H1 (cell line): ENCODE measurements around the gene OR2V2. TPM values are rescaled to one million over a fixed set of nuclear protein-coding genes. Genes with fewer than 3 reads are reported as not detected.

Experiments
- CTCF ChIA-PET: fragments of 300-600 bp; sonication (Branson Sonifier 250); formaldehyde crosslinking; loops from one replicate; lab custom pipeline; 2021; ENCODE audit not compliant: partially characterized antibody; lab: Charles Lee
- POLR2A ChIA-PET: fragments of 300-600 bp; sonication (Branson Sonifier 250); formaldehyde crosslinking; loops from one replicate; lab custom pipeline; 2021; ENCODE audit warnings: inconsistent platforms; ENCODE audit not compliant: partially characterized antibody; lab: Charles Lee
- DNase-seq, 2 experiments: peaks; one replicate each; pipeline versions ENCODE4 v3.0.0 to v3.0.0-alpha.2; 2010 to 2022; ENCODE audit warnings: low spot score in 2 of 2, low read depth in 1 of 2, mixed read lengths in 1 of 2
- FAIRE-seq: peaks from 2 replicates; lab custom pipeline; 2011; peaks lifted over from hg19 to GRCh38; lab: Jason Lieb, UNC
- H2AFZ ChIP-seq: 2 replicates; pipeline ENCODE4 v1.8.1; 2012; ENCODE audit warnings: low read length, inconsistent platforms
- H2AK5ac ChIP-seq: 2 replicates; pipeline ENCODE4 v1.6.1; 2013; ENCODE audit warnings: low read depth, low read length
- H2BK120ac ChIP-seq: replicated peaks from 2 replicates; pipeline ENCODE3; 2013; ENCODE audit warnings: low read depth, low read length, inconsistent platforms
- H2BK12ac ChIP-seq: 2 replicates; pipeline ENCODE4 v1.6.1; 2013; ENCODE audit warnings: low read depth, low read length
- H2BK15ac ChIP-seq: 2 replicates; pipeline ENCODE4 v1.6.1; 2013; ENCODE audit warnings: low read length
- H2BK20ac ChIP-seq: 2 replicates; pipeline ENCODE4 v1.6.1; 2013; ENCODE audit warnings: low read length
- H2BK5ac ChIP-seq: 2 replicates; pipeline ENCODE4 v1.6.1; 2013; ENCODE audit warnings: low read depth, low read length
- H3K14ac ChIP-seq: 2 replicates; pipeline ENCODE4 v1.6.1; 2013; ENCODE audit warnings: inconsistent platforms; ENCODE audit not compliant: insufficient read length
- H3K18ac ChIP-seq: 2 replicates; pipeline ENCODE4 v1.6.1; 2013; ENCODE audit warnings: low read length; ENCODE audit errors: extremely low read depth
- H3K23ac ChIP-seq: 2 replicates; pipeline ENCODE4 v1.6.1; 2013; ENCODE audit warnings: inconsistent platforms; ENCODE audit not compliant: insufficient read length
- H3K23me2 ChIP-seq: 2 replicates; pipeline ENCODE4 v1.6.1; 2013; ENCODE audit warnings: low read depth, low read length
- H3K27ac ChIP-seq: 2 replicates; pipeline ENCODE4 v1.6.1; 2011; ENCODE audit warnings: low read depth, low read length, inconsistent platforms
- H3K27me3 ChIP-seq, 4 experiments: replicated peaks in 1 of 4; 1 replicate in 1 of 4; 2 replicates in 3 of 4; pipeline versions ENCODE4 v1.6.1 to v1.8.1; 2011 to 2013; ENCODE audit warnings: low read length in 3 of 4, mild to moderate bottlenecking in 3 of 4, inconsistent platforms in 2 of 4, mixed read lengths in 2 of 4, moderate library complexity in 1 of 4; ENCODE audit not compliant: control insufficient read depth in 3 of 4, insufficient read depth in 3 of 4; ENCODE audit errors: extremely low read depth in 1 of 4
- H3K36me3 ChIP-seq, 4 experiments: 2 replicates each; pipeline versions ENCODE4 v1.6.1 to v1.8.1; 2011 to 2013; ENCODE audit warnings: mild to moderate bottlenecking in 4 of 4, low read length in 3 of 4, moderate library complexity in 2 of 4, control low read depth in 1 of 4, inconsistent platforms in 1 of 4; ENCODE audit not compliant: insufficient read depth in 4 of 4, control insufficient read depth in 2 of 4
- H3K4ac ChIP-seq: replicated peaks from 2 replicates; pipeline ENCODE3; 2013; ENCODE audit warnings: low read length, low read depth, mixed read lengths, inconsistent platforms; ENCODE audit not compliant: insufficient read length
- H3K4me1 ChIP-seq, 4 experiments: replicated peaks in 1 of 4; 1 replicate in 1 of 4; 2 replicates in 3 of 4; pipeline versions ENCODE4 v1.6.1 to v1.8.1; 2011 to 2013; ENCODE audit warnings: low read length in 3 of 4, inconsistent platforms in 2 of 4, mixed read lengths in 1 of 4; ENCODE audit not compliant: insufficient read depth in 4 of 4, control insufficient read depth in 3 of 4
- H3K4me2 ChIP-seq, 2 experiments: 2 replicates each; pipeline versions ENCODE4 v1.6.1 to v1.8.1; 2011 to 2013; ENCODE audit warnings: low read depth in 2 of 2, low read length in 2 of 2, control low read depth in 1 of 2, inconsistent platforms in 1 of 2, mild to moderate bottlenecking in 1 of 2; ENCODE audit not compliant: insufficient read depth in 1 of 2
- H3K4me3 ChIP-seq, 4 experiments: fragments of 200-600, 300-600 bp in 1 of 4; sonication (generic), shearing (Covaris generic), sonication (Bioruptor Twin) in 1 of 4; 2 replicates each; pipeline versions ENCODE4 v1.5.1 to v1.8.1; 2011 to 2016; ENCODE audit warnings: low read length in 4 of 4, low read depth in 3 of 4, control low read depth in 2 of 4, inconsistent platforms in 2 of 4, mild to moderate bottlenecking in 2 of 4, mixed read lengths in 1 of 4, moderate library complexity in 1 of 4; ENCODE audit not compliant: insufficient read depth in 2 of 4; ENCODE audit errors: extremely low read depth in 1 of 4
- H3K56ac ChIP-seq: replicated peaks from 2 replicates; pipeline ENCODE3; 2013; ENCODE audit warnings: low read depth, mild to moderate bottlenecking, mixed read lengths, low read length, inconsistent platforms; ENCODE audit not compliant: insufficient read length
- H3K79me1 ChIP-seq: 2 replicates; pipeline ENCODE4 v1.6.1; 2013; ENCODE audit warnings: low read depth, low read length, control low read depth
- H3K79me2 ChIP-seq, 2 experiments: 2 replicates each; pipeline versions ENCODE4 v1.6.1 to v1.8.1; 2012 to 2013; ENCODE audit warnings: low read length in 2 of 2, mild to moderate bottlenecking in 2 of 2, inconsistent platforms in 1 of 2; ENCODE audit not compliant: insufficient read depth in 2 of 2, control insufficient read depth in 1 of 2
- H3K9ac ChIP-seq, 4 experiments: replicated peaks in 1 of 4; 1 replicate in 1 of 4; 2 replicates in 3 of 4; pipeline versions ENCODE4 v1.6.1 to v1.8.1; 2011 to 2013; ENCODE audit warnings: low read depth in 3 of 4, low read length in 3 of 4, control low read depth in 2 of 4, mild to moderate bottlenecking in 2 of 4, moderate library complexity in 2 of 4, inconsistent platforms in 1 of 4; ENCODE audit errors: extremely low read depth in 1 of 4
- H3K9me3 ChIP-seq, 2 experiments: 2 replicates each; pipeline versions ENCODE4 v1.6.1 to v1.8.1; 2012 to 2013; ENCODE audit warnings: mild to moderate bottlenecking in 2 of 2, moderate library complexity in 2 of 2, control low read depth in 1 of 2, inconsistent platforms in 1 of 2, low read depth in 1 of 2, low read length in 1 of 2, mixed read lengths in 1 of 2; ENCODE audit not compliant: insufficient read depth in 2 of 2
- H4K20me1 ChIP-seq, 2 experiments: replicated peaks in 1 of 2; 2 replicates each; pipeline versions ENCODE3 to v1.8.1; 2011 to 2013; ENCODE audit warnings: inconsistent platforms in 2 of 2, low read length in 2 of 2, mild to moderate bottlenecking in 1 of 2; ENCODE audit not compliant: insufficient read depth in 2 of 2, control insufficient read depth in 1 of 2
- H4K5ac ChIP-seq: 2 replicates; pipeline ENCODE4 v1.6.1; 2013; ENCODE audit warnings: low read length, low read depth, mixed read lengths, inconsistent platforms; ENCODE audit not compliant: insufficient read length
- H4K8ac ChIP-seq: 2 replicates; pipeline ENCODE4 v1.8.0; 2013; ENCODE audit warnings: mild to moderate bottlenecking, moderate library complexity, low read length, inconsistent platforms; ENCODE audit not compliant: insufficient read depth; ENCODE audit errors: extremely low read depth
- H4K91ac ChIP-seq: replicated peaks from 2 replicates; pipeline ENCODE3; 2013; ENCODE audit warnings: low read length, mixed read lengths, inconsistent platforms; ENCODE audit not compliant: insufficient read length
- CBX8 ChIP-seq: fragments of 300-800, 300-1000 bp; sonication (generic); IDR thresholded peaks from 2 replicates; pipeline ENCODE4 v1.7.1; 2016; ENCODE audit warnings: low read depth, low read length, borderline replicate concordance
- EGR1 ChIP-seq: IDR thresholded peaks from 2 replicates; pipeline ENCODE4 v1.6.1; 2011; ENCODE audit warnings: low read depth, low read length, borderline replicate concordance
- EP300 ChIP-seq, 2 experiments: IDR thresholded peaks; 1 replicate in 1 of 2; 2 replicates in 1 of 2; pipeline ENCODE4 v1.6.1; 2011 to 2012; ENCODE audit warnings: low read depth in 2 of 2, low read length in 2 of 2, mild to moderate bottlenecking in 2 of 2, borderline replicate concordance in 1 of 2, inconsistent platforms in 1 of 2, moderate library complexity in 1 of 2
- NRF1 ChIP-seq: IDR thresholded peaks from 2 replicates; pipeline ENCODE4 v1.6.1; 2011; ENCODE audit warnings: mild to moderate bottlenecking, low read depth, low read length, improper control_type of control experiment
- PHF8 ChIP-seq: fragments of 200-600 bp; sonication (generic); conservative IDR thresholded peaks from 2 replicates; pipeline ENCODE4 v1.7.1; 2012; ENCODE audit warnings: low read depth, mild to moderate bottlenecking, inconsistent platforms, low read length, moderate library complexity
- POLR2A ChIP-seq, 2 experiments: IDR thresholded peaks; 1 replicate in 1 of 2; 2 replicates in 1 of 2; pipeline ENCODE4 v1.6.1; 2011; ENCODE audit warnings: low read depth in 2 of 2, low read length in 2 of 2, mild to moderate bottlenecking in 2 of 2; ENCODE audit errors: control extremely low read depth in 1 of 2
- RAD21 ChIP-seq, 2 experiments: IDR thresholded peaks in 1 of 2; conservative IDR thresholded peaks in 1 of 2; 2 replicates each; pipeline ENCODE4 v1.6.1; 2011; ENCODE audit warnings: low read depth in 2 of 2, low read length in 2 of 2, improper control_type of control experiment in 1 of 2, inconsistent platforms in 1 of 2, mild to moderate bottlenecking in 1 of 2, moderate library complexity in 1 of 2
- RFX5 ChIP-seq: IDR thresholded peaks from 2 replicates; pipeline ENCODE4 v1.6.1; 2011; ENCODE audit warnings: low read depth, low read length, improper control_type of control experiment, borderline replicate concordance
- RNF2 ChIP-seq: fragments of 200-900, 300-1000 bp; sonication (generic); IDR thresholded peaks from 2 replicates; pipeline ENCODE4 v1.7.1; 2016; ENCODE audit warnings: borderline replicate concordance, low read depth, mild to moderate bottlenecking, antibody characterized with exemption, low read length; ENCODE audit not compliant: poor library complexity, severe bottlenecking; ENCODE audit errors: missing control alignments
- SIX5 ChIP-seq: IDR thresholded peaks from 2 replicates; pipeline ENCODE4 v1.6.1; 2011; ENCODE audit warnings: mild to moderate bottlenecking, low read depth, low read length
- SP4 ChIP-seq: IDR thresholded peaks from 2 replicates; pipeline ENCODE4 v1.6.1; 2012; ENCODE audit warnings: low read length, inconsistent platforms
- TAF7 ChIP-seq: optimal IDR thresholded peaks from 2 replicates; pipeline ENCODE3; 2011; ENCODE audit warnings: low read depth, mild to moderate bottlenecking, inconsistent platforms, low read length, moderate library complexity, borderline replicate concordance
- WGBS, 2 experiments: shearing (Covaris generic) in 1 of 2; methylation state at CpG; one replicate each; pipeline versions ENCODE4 v1.1.6 to v1.1.7; 2013 to 2015; ENCODE audit warnings: low lambda C conversion rate in 2 of 2, mixed read lengths in 2 of 2, inconsistent platforms in 1 of 2, low coverage in 1 of 2, missing lambda C conversion rate in 1 of 2; ENCODE audit not compliant: insufficient replicate concordance in 2 of 2, insufficient coverage in 1 of 2, insufficient read length in 1 of 2; ENCODE audit errors: extremely low coverage in 1 of 2, missing lambda C conversion rate in 1 of 2; 5-methylcytosine and 5-hydroxymethylcytosine counted together
- polyA plus RNA-seq, 7 experiments: library from polyadenylated mRNA; depleted of rRNA in 3 of 7; stranded (reverse) in 5 of 7; unstranded in 2 of 7; fragments of >200 nt in 5 of 7; fragments of 200-250 nt in 2 of 7; gene quantifications; 1 replicate in 5 of 7; 2 replicates in 1 of 7; 4 replicates in 1 of 7; pipeline versions ENCODE4 v1.2.1 to v1.2.3, GENCODE V29; 2011 to 2013; ENCODE audit warnings: missing spikeins in 2 of 7, mixed read lengths in 2 of 7
- total RNA-seq: library from RNA; stranded (reverse); fragmentation: NEBNext Ultra II Directional; extraction: Animal tissue kit (Norgen Biotek cat#: 25700); gene quantifications from 2 replicates; pipeline ENCODE4 v1.2.1, GENCODE V29; 2021
- TF ChIP-seq, protein P1 (sequence below): IDR thresholded peaks from 2 replicates; pipeline ENCODE4 v1.6.1; 2012; ENCODE audit warnings: inconsistent platforms

OR2V2 gene
- total and polyA plus RNA-seq, 2 of the 8 experiments (the other 6 are each of a cell fraction or from before 2014, with no cell fraction given) = not detected

GRCh38 chr5:181186022-181186421 lies 38.6 kb downstream of the OR2V2 start:
- Histone ChIP-seq H3K23ac (no peak overlapping the region), H2BK15ac (no peak overlapping the region), H3K9ac (no peak overlapping the region), H3K27me3 (peaks cover 15 to 22% (median 20%) of the 10 kb centered on the region in 4 experiments; a peak in 6 of 7 replicates), H3K4me1 (peaks cover 0 to 11% (median 2%) of the 10 kb centered on the region in 4 experiments; a peak in 4 of 7 replicates), H3K9me3 (no peaks in the 10 kb centered on the region; a peak in 1 of 4 replicates), H3K4ac (no peak overlapping the region), H4K8ac (no peak overlapping the region), H4K91ac (no peak overlapping the region), H3K36me3 (no peaks in the 10 kb centered on the region), H2BK20ac (no peak overlapping the region), H4K5ac (no peak overlapping the region), H3K14ac (no peak overlapping the region), H3K18ac (no peak overlapping the region), H3K79me2 (no peaks in the 10 kb centered on the region), H2BK12ac (no peak overlapping the region), H3K27ac (no peak overlapping the region), H2BK5ac (no peak overlapping the region), H2AFZ (no peak overlapping the region), H3K23me2 (peaks cover 28% of the 10 kb centered on the region), H3K4me3 (no peak overlapping the region), H2AK5ac (no peak overlapping the region), H3K56ac (no peak overlapping the region), H3K79me1 (no peaks in the 10 kb centered on the region), H4K20me1 (peaks cover 2 to 4% of the 10 kb centered on the region in 2 experiments), H2BK120ac (no peak overlapping the region), H3K4me2 (no peak overlapping the region; a peak in 1 of 4 replicates)
- POLR2A ChIA-PET = interaction anchor here (1.2 to 2.5 kb wide), 2 partner anchors 36 to 58 kb away, joined by 4 to 11 read pairs; partner anchors contain the start of genes RACK1 and TRIM41
- CTCF ChIA-PET = interaction anchor here (1.2 to 12.3 kb wide), 4 partner anchors 8 to 37 kb away, joined by 4 to 197 read pairs (median 20); partner anchors contain the start of genes TRIM41 and TRIM7
- WGBS, 2 experiments = 91% methylated on average over 6 of the region's 6 CpGs; no CpG with 5 or more reads in 1 of the 2 experiments
- FAIRE-seq (no peak), DNase-seq (no peak)
- TF ChIP-seq PHF8 = no peak
- no peak for TF ChIP-seq SP4
- TF ChIP-seq, protein P1, sequence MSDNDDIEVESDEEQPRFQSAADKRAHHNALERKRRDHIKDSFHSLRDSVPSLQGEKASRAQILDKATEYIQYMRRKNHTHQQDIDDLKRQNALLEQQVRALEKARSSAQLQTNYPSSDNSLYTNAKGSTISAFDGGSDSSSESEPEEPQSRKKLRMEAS = no peak
- no peak for TF ChIP-seq EP300 (IDR thresholded peaks at IDR 0.05; ENCODE audit: borderline replicate concordance in 1 of 2, low read depth in 2 of 2, low read length in 2 of 2)
- no peak for TF ChIP-seq CBX8
- no peak for TF ChIP-seq TAF7
- TF ChIP-seq SIX5 = no peak
- no peak for TF ChIP-seq RNF2
- no peak for TF ChIP-seq RAD21 (IDR thresholded peaks at IDR 0.05 in 1 of 2, conservative IDR thresholded peaks at IDR 0.05 in 1 of 2; ENCODE audit: low read depth in 2 of 2, low read length in 2 of 2)
- TF ChIP-seq POLR2A (IDR thresholded peaks at IDR 0.05; ENCODE audit: control extremely low read depth in 1 of 2, low read depth in 2 of 2, low read length in 2 of 2) = no peak
- TF ChIP-seq RFX5 = no peak
- no peak for TF ChIP-seq NRF1
- TF ChIP-seq EGR1 = no peak
